HG02678 (cell line): ENCODE measurements around the gene TARDBP.
"Not testable (repeated sequence)": the region's sequence is repeated elsewhere in the genome, so short reads cannot be mapped to it uniquely, and the experiment has no call there.

Source experiments
- ATAC-seq: cut with Tn5 transposase; IDR thresholded peaks from one replicate; pipeline ENCODE4 v1.9.1; 2021; ENCODE audit warnings: mild to moderate bottlenecking, moderate library complexity; ENCODE audit not compliant: unreplicated experiment

The TARDBP gene

GRCh38 chr1:11012260-11013159, at the start of gene TARDBP:
Gene TARDBP, plus strand, starts transcription at chr1:11012654. Its CDS starts 1,074 bp downstream, at chr1:11013728.
- peak; percentile 86 for ATAC-seq

- ATAC-seq, result peak; percentile 47
These were observed 46.8 kb upstream of the TARDBP start for GRCh38 chr1:10965546-10966226.

- no peak for ATAC-seq
These were observed 45.4 kb upstream of the TARDBP start for GRCh38 chr1:10967090-10967489.

- no peak for ATAC-seq
These were observed 44.0 kb upstream of the TARDBP start for GRCh38 chr1:10968411-10968826.

- no peak for ATAC-seq
These were observed 43.0 kb upstream of the TARDBP start for GRCh38 chr1:10969267-10969970.

GRCh38 chr1:10969971-10970332, 42.5 kb upstream of the TARDBP start:
- ATAC-seq, result no peak

GRCh38 chr1:10973552-10973951, 38.9 kb upstream of the TARDBP start:
- no peak for ATAC-seq

GRCh38 chr1:10973956-10974881, 38.2 kb upstream of the TARDBP start:
- ATAC-seq, result no peak

- ATAC-seq, result no peak
These were observed 36.7 kb upstream of the TARDBP start for GRCh38 chr1:10975567-10976326.

GRCh38 chr1:10978719-10979118, 33.7 kb upstream of the TARDBP start:
- ATAC-seq, result no peak

GRCh38 chr1:10979483-10979920, 33.0 kb upstream of the TARDBP start:
- ATAC-seq, result no peak

- ATAC-seq, result no peak
These were observed 32.3 kb upstream of the TARDBP start for GRCh38 chr1:10980094-10980577.

- no peak for ATAC-seq
These were observed 31.4 kb upstream of the TARDBP start for GRCh38 chr1:10980841-10981727.

- ATAC-seq, result no peak
These were observed 25.9 kb upstream of the TARDBP start for GRCh38 chr1:10986525-10986890.

GRCh38 chr1:10987840-10988417, 24.5 kb upstream of the TARDBP start:
- ATAC-seq, result no peak

GRCh38 chr1:10989095-10989494, 23.4 kb upstream of the TARDBP start:
- no peak for ATAC-seq

- ATAC-seq, result not testable (repeated sequence)
These were observed 22.4 kb upstream of the TARDBP start for GRCh38 chr1:10989920-10990516.

GRCh38 chr1:10990828-10991227, 21.6 kb upstream of the TARDBP start:
- no peak for ATAC-seq
